Chondrocyte (in vitro differentiated cells): Measurements from ENCODE around the gene EPHA4. TPM values are rescaled to one million over a fixed set of nuclear protein-coding genes. Genes with fewer than 3 reads are reported as not detected.

Experiments used
- DNase-seq: peaks from one replicate; pipeline ENCODE4 v3.0.0; 2021; ENCODE audit warnings: mixed read lengths, low spot score
- H3K27ac Mint-ChIP-seq: one replicate; pipeline ENCODE4 v1.8.0; 2021; ENCODE audit warnings: mild to moderate bottlenecking, moderate library complexity, mixed read lengths; ENCODE audit not compliant: unreplicated experiment
- H3K27me3 Mint-ChIP-seq: 2 replicates; pipeline ENCODE4 v1.8.0; 2021; ENCODE audit warnings: low read depth, mixed read lengths
- H3K36me3 Mint-ChIP-seq: 2 replicates; pipeline ENCODE4 v1.8.0; 2021; ENCODE audit warnings: low read depth, mixed read lengths
- H3K4me1 Mint-ChIP-seq: 2 replicates; pipeline ENCODE4 v1.8.0; 2021; ENCODE audit warnings: low read depth, mild to moderate bottlenecking, mixed read lengths
- H3K4me3 Mint-ChIP-seq: one replicate; pipeline ENCODE4 v1.8.0; 2021; ENCODE audit warnings: mild to moderate bottlenecking, moderate library complexity, mixed read lengths; ENCODE audit not compliant: unreplicated experiment
- H3K9me3 Mint-ChIP-seq: 2 replicates; pipeline ENCODE4 v1.8.0; 2021; ENCODE audit warnings: low read depth, mixed read lengths
- total RNA-seq: library from RNA; stranded (reverse); gene quantifications from 3 replicates; pipeline ENCODE4 v1.2.1, GENCODE V29; 2021
- TF ChIP-seq, protein P1 (sequence below): fragments of 200-600 bp; sonication (generic); IDR thresholded peaks from 2 replicates; pipeline ENCODE4 v1.5.0; 2021; ENCODE audit warnings: antibody characterized with exemption, mild to moderate bottlenecking, moderate library complexity

Gene EPHA4
- total RNA-seq, 1 donor from 2014 or later = 3.9 TPM

DNA sequence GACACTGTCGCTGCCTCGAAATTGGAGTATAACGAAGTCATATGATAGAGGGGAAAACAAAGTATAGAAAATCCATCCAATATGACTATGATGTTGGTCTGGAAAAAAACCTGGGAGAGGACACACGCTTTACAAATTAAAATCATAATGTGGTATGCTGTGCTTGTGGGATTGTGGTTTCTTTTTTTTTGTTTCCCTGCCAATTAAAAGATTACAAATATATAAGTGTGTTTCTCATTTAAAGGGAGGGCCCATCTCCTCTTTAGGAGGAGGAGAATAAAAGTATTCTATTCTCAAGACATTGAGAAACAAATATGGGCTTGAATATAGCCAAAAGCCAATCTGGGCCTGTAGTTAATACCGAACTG lies 86.6 kb downstream of the EPHA4 start:
- H3K9me3 Mint-ChIP-seq = no peaks in the 10 kb centered on the region
- no peaks in the 10 kb centered on the region for H3K36me3 Mint-ChIP-seq
- no peak overlapping the region for H3K4me3 Mint-ChIP-seq
- no peaks in the 10 kb centered on the region for H3K4me1 Mint-ChIP-seq
- TF ChIP-seq, protein P1, sequence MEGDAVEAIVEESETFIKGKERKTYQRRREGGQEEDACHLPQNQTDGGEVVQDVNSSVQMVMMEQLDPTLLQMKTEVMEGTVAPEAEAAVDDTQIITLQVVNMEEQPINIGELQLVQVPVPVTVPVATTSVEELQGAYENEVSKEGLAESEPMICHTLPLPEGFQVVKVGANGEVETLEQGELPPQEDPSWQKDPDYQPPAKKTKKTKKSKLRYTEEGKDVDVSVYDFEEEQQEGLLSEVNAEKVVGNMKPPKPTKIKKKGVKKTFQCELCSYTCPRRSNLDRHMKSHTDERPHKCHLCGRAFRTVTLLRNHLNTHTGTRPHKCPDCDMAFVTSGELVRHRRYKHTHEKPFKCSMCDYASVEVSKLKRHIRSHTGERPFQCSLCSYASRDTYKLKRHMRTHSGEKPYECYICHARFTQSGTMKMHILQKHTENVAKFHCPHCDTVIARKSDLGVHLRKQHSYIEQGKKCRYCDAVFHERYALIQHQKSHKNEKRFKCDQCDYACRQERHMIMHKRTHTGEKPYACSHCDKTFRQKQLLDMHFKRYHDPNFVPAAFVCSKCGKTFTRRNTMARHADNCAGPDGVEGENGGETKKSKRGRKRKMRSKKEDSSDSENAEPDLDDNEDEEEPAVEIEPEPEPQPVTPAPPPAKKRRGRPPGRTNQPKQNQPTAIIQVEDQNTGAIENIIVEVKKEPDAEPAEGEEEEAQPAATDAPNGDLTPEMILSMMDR = no peak
- no peaks in the 10 kb centered on the region for H3K27me3 Mint-ChIP-seq
- DNase-seq = no peak
- H3K27ac Mint-ChIP-seq = no peak overlapping the region

DNA sequence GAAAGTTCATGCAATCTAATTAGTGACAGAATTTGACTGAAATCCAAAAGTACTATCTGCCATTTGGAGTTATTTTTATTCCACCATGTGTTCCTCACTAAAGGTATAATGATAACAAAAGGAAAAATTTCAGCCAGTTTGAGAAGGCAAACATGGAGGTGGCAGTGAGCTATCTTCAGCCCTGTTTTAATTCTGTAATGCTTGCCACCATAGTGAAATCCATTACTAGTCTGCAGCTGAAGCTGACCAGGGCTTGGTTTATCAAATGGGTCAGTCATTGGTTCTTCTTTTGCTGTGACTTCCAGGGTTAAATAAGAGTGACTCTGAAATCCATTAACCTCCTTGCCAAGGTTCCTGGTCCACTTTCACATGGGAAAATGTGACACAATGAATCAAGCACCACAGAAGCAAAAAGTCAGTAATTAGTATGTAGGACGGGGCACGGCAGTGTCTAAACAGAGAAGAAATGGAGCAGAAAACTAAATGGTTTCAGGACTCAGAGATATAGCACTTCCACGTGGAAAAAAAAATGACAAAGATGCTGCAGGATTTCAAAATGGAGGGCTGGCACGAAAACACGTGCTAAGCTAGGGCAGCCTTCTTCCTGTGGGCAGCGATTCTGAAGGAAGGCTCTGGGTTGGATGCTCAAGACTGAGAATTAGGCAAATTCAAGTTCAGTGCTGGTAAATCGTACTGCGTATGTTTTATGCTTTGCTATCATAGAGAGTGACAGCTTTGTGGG lies 87.2 kb downstream of the EPHA4 start:
- Mint-ChIP-seq H3K27ac (no peak overlapping the region), H3K4me3 (no peak overlapping the region), H3K4me1 (no peaks in the 10 kb centered on the region), H3K9me3 (no peaks in the 10 kb centered on the region), H3K27me3 (no peaks in the 10 kb centered on the region), H3K36me3 (peaks cover 1% of the 10 kb centered on the region)
- TF ChIP-seq, protein P1 = no peak
- DNase-seq = no peak

DNA sequence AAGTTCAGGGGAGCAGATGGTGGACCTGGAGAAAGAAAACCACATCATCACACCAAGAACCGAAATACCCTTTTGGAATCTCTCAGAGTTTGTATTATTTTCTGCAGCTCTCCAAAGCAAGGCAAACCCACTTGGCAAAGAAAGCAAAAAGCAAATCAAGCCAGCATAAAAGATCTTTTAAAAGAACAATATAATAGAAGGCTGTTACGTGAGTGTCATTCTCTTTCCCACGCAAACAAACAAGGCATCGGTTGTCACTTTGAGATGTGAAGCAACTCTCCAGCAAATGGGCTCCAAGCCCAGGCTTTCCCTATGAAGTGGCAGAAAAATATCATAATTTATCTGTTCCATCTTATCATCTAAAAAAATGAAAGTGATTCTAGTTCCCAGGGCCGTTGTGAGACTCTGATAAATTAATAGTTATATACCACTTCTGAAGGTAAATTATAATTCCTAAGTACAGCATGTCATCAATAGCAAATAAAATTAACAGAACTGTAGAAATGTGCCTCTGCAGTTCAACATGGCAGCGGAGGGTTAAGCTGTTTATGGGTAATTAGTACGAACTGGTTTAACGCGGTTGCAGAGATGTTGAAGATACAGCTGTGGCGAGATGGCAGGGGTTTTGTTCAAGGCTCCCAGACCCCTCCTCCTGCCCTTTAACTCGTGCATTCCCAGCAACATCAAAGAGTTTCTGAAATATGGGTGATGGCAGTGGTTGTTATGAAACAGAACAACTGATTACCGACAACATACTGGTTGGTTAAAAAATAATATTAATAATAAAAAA lies 89.2 kb downstream of the EPHA4 start:
- TF ChIP-seq, protein P1 = no peak
- Mint-ChIP-seq H3K4me3 (no peak overlapping the region), H3K27me3 (no peaks in the 10 kb centered on the region), H3K4me1 (no peaks in the 10 kb centered on the region), H3K36me3 (peaks cover 1% of the 10 kb centered on the region), H3K9me3 (no peaks in the 10 kb centered on the region), H3K27ac (no peak overlapping the region)
- DNase-seq = no peak

DNA sequence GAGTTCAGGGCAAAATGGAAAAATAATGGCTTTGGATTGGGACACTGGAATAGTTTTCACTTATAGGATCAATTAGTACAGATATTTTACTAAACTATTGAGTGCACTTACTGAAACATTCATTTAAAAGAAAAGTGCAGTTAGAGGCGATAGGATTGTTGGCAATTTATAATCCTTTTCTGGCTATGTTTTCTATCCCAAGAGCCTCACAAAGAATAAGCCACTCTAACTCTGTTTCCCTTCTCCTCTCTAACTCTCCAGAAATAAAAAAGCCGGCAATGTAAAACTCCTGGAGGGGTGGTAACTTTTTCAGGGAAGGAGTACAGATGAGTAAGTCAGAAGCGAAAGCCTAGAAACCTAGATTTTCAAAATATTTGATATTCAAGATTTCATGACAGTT lies 91.3 kb downstream of the EPHA4 start:
- no peak overlapping the region for H3K27ac Mint-ChIP-seq
- H3K9me3 Mint-ChIP-seq = no peaks in the 10 kb centered on the region
- TF ChIP-seq, protein P1 = no peak
- H3K36me3 Mint-ChIP-seq = peaks cover 1% of the 10 kb centered on the region
- DNase-seq = no peak
- H3K27me3 Mint-ChIP-seq = no peaks in the 10 kb centered on the region
- H3K4me1 Mint-ChIP-seq = no peaks in the 10 kb centered on the region
- no peak overlapping the region for H3K4me3 Mint-ChIP-seq

DNA sequence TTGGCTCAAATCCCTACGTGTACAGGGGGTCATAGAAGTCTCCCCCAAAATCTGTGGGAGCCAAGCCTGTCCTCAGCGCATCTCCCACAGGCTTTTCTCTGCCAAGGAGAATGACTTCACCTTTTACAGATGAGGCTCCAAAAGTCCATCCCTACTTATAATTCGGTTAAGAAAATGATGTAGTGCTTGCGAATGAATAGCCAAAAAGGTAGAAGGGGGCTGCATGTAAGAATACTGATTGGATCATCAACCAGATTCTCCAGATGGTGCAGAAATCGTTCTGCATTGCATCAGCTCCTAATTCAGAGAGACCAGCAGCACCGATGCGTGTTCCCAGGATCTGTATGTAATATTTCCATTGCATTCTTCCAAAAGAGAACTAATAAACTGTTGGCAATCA lies 91.9 kb downstream of the EPHA4 start:
- Mint-ChIP-seq H3K9me3 (no peaks in the 10 kb centered on the region), H3K27me3 (no peaks in the 10 kb centered on the region), H3K4me1 (no peaks in the 10 kb centered on the region), H3K27ac (no peak overlapping the region), H3K4me3 (no peak overlapping the region), H3K36me3 (peaks cover 1% of the 10 kb centered on the region)
- TF ChIP-seq, protein P1 = no peak
- no peak for DNase-seq
